Lower leg skin (tissue), 3 donors: ENCODE data around the gene KITLG.

Experiments
- POLR2A ChIP-seq, 2 donors: fragments of 450-650 bp; IDR thresholded peaks; one replicate each; pipeline ENCODE4 v1.6.1; 2016 to 2017; ENCODE audit warnings: antibody characterized with exemption in 2 of 2, mild to moderate bottlenecking in 1 of 2, moderate library complexity in 1 of 2
- TF ChIP-seq, protein P1 (sequence below), 3 donors: fragments of 450-650 bp; IDR thresholded peaks; one replicate each; pipeline ENCODE4 v1.5.1; 2016; ENCODE audit warnings: antibody characterized with exemption in 3 of 3, mild to moderate bottlenecking in 3 of 3, moderate library complexity in 2 of 3

- TF ChIP-seq, protein P1, sequence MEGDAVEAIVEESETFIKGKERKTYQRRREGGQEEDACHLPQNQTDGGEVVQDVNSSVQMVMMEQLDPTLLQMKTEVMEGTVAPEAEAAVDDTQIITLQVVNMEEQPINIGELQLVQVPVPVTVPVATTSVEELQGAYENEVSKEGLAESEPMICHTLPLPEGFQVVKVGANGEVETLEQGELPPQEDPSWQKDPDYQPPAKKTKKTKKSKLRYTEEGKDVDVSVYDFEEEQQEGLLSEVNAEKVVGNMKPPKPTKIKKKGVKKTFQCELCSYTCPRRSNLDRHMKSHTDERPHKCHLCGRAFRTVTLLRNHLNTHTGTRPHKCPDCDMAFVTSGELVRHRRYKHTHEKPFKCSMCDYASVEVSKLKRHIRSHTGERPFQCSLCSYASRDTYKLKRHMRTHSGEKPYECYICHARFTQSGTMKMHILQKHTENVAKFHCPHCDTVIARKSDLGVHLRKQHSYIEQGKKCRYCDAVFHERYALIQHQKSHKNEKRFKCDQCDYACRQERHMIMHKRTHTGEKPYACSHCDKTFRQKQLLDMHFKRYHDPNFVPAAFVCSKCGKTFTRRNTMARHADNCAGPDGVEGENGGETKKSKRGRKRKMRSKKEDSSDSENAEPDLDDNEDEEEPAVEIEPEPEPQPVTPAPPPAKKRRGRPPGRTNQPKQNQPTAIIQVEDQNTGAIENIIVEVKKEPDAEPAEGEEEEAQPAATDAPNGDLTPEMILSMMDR (IDR thresholded peaks at IDR 0.05), result no peak
- TF ChIP-seq POLR2A (IDR thresholded peaks at IDR 0.05), result no peak
Observed at GRCh38 chr12:88444481-88444880, 135.8 kb downstream of the KITLG start.
